WI38 (cell line): Measurements from ENCODE around the gene HAND1.
A peak's percentile ranks its signal among the peaks of the same experiment; 100 is the strongest.
"Not testable (repeated sequence)": the region's sequence is repeated elsewhere in the genome, so short reads cannot be mapped to it uniquely, and the experiment has no call there.

Experiments used
- H3K4me3 ChIP-seq: 2 replicates; pipeline ENCODE4 v1.5.1; 2011; ENCODE audit warnings: low read depth, mild to moderate bottlenecking, control low read depth, low read length
- TF ChIP-seq, protein P1 (sequence below): IDR thresholded peaks from 2 replicates; pipeline ENCODE4 v1.5.1; 2012; ENCODE audit warnings: low read depth, mild to moderate bottlenecking, control low read depth, low read length

The HAND1 gene

DNA sequence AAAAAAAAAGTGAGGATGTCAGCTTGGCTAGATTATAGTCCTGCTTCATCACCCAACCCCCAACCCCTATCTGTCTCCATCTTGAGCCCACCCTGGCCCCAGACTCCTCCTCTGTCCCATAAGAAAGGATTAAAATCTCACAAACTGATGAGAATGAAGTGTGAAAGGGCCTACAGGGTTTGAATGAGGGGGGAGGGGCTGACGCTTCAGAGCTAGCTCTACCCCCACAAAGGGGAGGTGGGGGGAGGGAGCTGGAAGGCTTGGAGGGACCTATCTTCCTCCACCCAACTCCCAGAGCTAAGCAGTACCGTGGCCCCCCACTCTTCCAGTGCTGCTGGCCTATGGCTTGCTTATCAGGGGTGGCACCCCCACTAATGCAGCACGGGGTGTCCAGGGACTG is 43.7 kb upstream of the HAND1 start:
- TF ChIP-seq, protein P1, sequence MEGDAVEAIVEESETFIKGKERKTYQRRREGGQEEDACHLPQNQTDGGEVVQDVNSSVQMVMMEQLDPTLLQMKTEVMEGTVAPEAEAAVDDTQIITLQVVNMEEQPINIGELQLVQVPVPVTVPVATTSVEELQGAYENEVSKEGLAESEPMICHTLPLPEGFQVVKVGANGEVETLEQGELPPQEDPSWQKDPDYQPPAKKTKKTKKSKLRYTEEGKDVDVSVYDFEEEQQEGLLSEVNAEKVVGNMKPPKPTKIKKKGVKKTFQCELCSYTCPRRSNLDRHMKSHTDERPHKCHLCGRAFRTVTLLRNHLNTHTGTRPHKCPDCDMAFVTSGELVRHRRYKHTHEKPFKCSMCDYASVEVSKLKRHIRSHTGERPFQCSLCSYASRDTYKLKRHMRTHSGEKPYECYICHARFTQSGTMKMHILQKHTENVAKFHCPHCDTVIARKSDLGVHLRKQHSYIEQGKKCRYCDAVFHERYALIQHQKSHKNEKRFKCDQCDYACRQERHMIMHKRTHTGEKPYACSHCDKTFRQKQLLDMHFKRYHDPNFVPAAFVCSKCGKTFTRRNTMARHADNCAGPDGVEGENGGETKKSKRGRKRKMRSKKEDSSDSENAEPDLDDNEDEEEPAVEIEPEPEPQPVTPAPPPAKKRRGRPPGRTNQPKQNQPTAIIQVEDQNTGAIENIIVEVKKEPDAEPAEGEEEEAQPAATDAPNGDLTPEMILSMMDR = no peak
- H3K4me3 ChIP-seq = no peak overlapping the region

DNA sequence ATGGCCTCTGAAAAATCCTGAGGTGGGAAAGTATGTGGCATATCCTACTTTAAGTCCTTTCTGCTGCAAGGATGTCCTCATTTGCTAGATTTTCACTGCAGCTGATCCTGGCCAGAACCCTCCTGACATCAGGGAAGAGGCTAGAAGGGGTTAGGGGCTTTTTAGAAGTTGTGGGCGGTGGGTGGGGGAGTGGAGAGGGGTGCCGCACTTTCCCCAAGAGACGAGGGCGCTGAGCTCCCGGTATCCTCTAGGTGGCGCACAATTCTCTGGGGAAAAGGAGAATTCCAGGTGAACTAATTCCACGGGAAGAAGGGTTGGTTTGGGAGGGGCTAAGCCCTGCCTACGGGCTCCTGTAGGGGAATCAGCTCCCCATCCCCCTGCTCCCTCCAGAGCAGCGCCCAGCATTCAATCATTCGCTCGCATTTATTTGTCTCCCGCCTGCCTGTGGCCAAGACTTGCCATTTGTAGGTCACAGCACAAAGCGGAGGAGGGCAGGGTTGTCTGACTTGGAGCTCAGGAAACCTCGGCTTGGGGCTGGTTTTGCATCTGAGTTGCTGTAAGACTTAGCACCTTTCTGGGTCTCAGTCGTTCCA is 42.9 kb upstream of the HAND1 start:
- TF ChIP-seq, protein P1 = peak; percentile 72
- no peak overlapping the region for H3K4me3 ChIP-seq

DNA sequence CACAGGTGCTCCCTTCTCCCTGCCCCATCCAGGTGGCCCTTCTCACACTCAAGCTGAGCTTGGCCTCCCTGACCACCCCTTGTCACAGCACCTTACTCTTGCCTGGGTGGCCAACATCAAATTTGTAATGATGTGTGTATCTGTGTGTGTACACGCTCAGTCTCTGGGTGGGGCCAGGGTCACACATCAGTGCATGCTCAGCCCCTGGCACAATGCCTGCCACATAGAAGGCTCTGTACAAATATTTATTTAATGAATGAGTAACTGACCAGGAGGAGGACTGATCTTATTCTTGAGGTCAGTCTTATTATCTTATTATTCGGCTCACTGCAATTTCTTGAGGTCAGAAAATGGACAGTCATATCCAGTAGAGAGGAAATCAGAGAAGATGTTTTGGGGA is 41.3 kb upstream of the HAND1 start:
- H3K4me3 ChIP-seq = no peak overlapping the region
- TF ChIP-seq, protein P1 = no peak

DNA sequence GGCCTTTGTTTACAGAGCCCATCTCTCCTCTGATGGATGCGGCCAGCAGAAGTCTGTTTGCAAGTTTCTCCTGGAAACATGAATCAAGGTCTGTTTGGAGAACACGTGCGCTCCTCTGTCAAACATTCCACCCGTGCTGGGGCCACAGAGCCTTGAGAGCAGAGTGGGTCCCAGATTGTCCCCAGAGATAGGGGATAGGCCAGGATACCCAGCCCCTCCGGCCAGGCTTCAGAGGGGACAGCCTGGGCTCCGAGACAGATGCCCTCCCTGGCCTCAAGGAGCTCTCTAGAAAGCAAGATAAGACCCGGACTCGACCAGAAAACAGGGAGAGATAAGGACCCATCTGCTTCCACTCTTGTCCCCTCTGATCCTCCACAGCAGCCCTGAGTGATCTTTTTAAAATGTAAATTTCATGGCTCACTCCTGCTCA is 40.4 kb upstream of the HAND1 start:
- TF ChIP-seq, protein P1 = no peak
- no peak overlapping the region for H3K4me3 ChIP-seq

DNA sequence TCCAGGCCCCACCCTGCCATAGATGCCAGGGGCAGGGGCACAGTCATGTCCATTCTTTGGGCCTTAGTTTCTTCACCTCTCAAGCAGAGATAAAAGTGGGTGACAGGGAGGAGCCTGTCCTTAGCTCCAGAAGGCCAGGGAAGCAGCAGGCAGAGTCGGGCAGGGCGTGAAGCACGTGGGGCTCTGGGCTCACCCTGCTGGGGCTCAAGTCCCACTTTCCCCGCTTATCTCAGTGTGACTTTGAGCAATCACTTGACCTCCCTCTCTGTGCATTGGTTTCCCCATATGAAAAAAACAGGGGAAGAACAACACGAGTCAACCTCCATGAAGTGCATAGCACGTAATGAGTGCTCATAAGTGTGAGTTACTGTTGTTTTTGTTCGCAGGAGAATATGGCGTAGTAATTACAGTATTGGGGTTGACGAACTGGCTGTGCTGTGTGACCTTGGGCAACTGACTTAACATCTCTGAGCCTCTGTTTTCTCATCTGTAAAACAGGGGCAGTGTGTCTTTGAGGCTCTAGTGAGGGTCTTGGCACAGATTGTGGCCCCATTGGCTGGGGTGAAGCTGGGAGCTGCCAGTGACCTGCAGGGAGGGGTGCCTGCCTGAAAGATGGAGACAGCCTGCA is 39.9 kb upstream of the HAND1 start:
- TF ChIP-seq, protein P1 = no peak
- H3K4me3 ChIP-seq = no peak overlapping the region

DNA sequence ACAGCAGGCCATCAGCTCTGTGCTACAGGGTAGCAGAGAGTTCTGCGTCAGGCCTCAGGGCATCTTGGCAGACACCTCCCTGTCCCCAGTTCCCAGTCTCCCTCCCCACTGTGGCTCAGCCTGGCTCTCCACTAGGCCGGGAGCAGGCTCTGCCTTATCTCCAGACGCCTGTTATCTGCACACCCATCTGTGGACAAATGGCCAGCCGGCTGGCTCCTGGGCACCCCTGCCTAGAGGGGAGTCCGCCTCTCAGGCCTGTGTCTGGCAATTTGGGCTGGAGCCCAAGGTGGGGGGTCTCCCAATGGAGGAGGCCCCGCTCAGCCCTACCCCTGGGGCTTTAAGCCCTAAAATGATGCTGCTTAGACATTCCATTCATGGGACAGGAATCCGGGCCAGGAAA is 39.2 kb upstream of the HAND1 start:
- TF ChIP-seq, protein P1 = no peak
- H3K4me3 ChIP-seq = no peak overlapping the region

DNA sequence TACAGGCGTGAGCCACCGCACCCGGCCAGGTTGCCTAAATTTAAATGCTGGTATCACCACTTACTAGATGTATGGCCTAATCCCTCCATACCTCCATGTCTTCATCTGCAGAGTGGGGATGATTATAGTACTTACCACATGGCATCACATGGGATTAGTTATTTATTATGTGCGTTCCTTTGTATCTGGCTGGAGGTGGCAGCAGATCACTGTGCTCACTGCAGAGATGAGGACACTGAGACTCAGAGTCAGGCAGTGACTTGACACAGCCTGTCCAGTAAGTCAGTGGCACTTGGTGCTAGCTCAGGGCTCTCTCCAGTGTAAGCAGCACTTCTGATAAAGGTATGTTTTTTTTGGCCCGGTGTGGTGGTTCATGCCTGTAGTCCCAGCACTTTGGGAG is 38.4 kb upstream of the HAND1 start:
- H3K4me3 ChIP-seq = no peak overlapping the region
- TF ChIP-seq, protein P1 = no peak

DNA sequence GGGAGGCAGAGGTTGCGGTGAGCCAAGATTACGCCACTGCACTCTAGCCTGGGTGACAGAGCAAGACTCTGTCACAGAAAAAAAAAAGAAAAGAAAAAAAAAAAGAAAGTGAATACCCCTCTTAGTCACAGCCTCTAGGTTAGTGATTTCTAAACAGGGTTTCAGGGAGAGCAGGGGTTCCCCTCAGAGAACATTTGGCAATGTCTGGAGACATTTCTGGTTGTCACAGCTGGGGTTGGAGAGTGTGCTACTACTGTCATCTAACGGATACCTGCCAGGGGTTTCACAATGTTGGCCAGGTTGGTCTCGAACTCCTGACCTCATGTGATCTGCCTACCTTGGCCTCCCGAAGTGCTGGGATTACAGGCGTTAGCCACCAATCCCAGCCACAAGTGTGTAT is 37.5 kb upstream of the HAND1 start:
- H3K4me3 ChIP-seq = not testable (repeated sequence)
